ENCODE measurements around the gene SLC35D3. TPM values are rescaled to one million over a fixed set of nuclear protein-coding genes. Genes with fewer than 3 reads are reported as not detected.
A peak's percentile ranks its signal among the peaks of the same experiment; 100 is the strongest.

The SLC35D3 gene
- total RNA-seq, 1 experiment from 2014 or later: 0.39 TPM

- Mint-ChIP-seq H3K4me1 (no peaks in the 10 kb centered on the region), H3K27me3 (ENCODE audit: low read depth) (no peaks in the 10 kb centered on the region), H3K27ac (0 out of 2 replicates have a peak overlapping the region, but pooled peaks have one; percentile 22), H3K4me3 (no peak overlapping the region), H3K36me3 (no peaks in the 10 kb centered on the region), H3K9me3 (no peaks in the 10 kb centered on the region)
- POLR2A ChIA-PET: no interaction called here
- CTCF ChIA-PET: no interaction called here
- TF ChIP-seq, protein P1, sequence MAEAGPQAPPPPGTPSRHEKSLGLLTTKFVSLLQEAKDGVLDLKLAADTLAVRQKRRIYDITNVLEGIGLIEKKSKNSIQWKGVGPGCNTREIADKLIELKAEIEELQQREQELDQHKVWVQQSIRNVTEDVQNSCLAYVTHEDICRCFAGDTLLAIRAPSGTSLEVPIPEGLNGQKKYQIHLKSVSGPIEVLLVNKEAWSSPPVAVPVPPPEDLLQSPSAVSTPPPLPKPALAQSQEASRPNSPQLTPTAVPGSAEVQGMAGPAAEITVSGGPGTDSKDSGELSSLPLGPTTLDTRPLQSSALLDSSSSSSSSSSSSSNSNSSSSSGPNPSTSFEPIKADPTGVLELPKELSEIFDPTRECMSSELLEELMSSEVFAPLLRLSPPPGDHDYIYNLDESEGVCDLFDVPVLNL (CRISPR knock-in tag; IDR thresholded peaks at IDR 0.05; ENCODE audit: borderline replicate concordance, low read depth): no peak
- no peak for TF ChIP-seq NFE2L1 (CRISPR knock-in tag; IDR thresholded peaks at IDR 0.05)
- TF ChIP-seq FOXJ3 (CRISPR knock-in tag; IDR thresholded peaks at IDR 0.05; ENCODE audit: borderline replicate concordance): no peak
- no peak for DNase-seq (ENCODE audit: low spot score)
- ATAC-seq: no peak
Measured at GRCh38 chr6:136887953-136888352, 34.1 kb upstream of the SLC35D3 start.

DNA sequence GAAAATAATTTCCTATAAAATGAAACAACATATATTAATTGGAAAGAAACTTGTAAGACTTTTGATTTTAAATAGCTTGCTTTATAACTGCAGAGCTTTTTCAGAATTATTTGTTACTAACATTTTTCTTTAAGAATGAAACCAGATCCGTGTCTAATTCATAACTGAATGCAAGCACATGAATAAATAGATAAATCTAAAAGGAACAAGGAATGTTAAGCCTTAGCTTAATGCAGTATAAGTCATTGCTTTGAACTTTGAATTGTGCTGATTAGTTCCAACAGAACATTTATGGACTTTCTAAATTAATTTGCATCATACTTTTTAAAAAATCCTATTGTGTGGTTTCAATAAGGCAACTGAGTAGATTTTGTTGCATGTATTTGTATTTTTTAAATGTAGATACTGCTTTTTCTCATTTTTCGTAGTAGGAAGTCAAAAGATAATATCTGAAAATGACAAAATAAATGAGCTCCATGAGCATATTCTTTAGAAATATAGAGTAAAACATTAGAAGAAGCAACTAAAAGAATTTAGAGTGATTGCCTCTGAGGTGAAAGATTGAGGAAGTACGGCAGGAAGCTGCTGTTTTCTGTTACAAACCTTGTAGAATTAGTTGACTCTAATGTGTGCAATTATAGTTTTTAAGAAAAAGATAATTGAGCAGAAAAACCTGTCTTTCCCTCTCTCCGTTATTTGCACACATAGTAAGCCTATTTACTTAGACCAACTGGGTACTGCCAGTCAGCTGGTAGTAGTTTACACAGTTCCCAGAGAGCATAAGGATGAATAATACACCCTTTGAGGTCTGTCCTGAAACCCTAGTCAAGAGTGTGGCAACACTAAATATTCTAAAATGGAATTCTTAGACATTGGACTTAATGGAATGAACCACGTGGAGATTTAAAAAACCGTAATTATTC is 32.6 kb upstream of the SLC35D3 start:
- CTCF ChIA-PET: interaction anchor here (0.6 kb wide), 1 partner anchor 30 kb away, joined by 5 read pairs; no protein-coding TSS in a partner anchor
- POLR2A ChIA-PET: no interaction called here
- DNase-seq (ENCODE audit: low spot score) (no peak), ATAC-seq (no peak)
- Mint-ChIP-seq H3K27me3 (ENCODE audit: low read depth) (no peaks in the 10 kb centered on the region), H3K27ac (no peak overlapping the region), H3K4me3 (no peak overlapping the region), H3K36me3 (no peaks in the 10 kb centered on the region), H3K4me1 (no peaks in the 10 kb centered on the region), H3K9me3 (no peaks in the 10 kb centered on the region)
- TF ChIP-seq SOX15 (CRISPR knock-in tag; IDR thresholded peaks at IDR 0.05): no peak
- TF ChIP-seq, protein P2, sequence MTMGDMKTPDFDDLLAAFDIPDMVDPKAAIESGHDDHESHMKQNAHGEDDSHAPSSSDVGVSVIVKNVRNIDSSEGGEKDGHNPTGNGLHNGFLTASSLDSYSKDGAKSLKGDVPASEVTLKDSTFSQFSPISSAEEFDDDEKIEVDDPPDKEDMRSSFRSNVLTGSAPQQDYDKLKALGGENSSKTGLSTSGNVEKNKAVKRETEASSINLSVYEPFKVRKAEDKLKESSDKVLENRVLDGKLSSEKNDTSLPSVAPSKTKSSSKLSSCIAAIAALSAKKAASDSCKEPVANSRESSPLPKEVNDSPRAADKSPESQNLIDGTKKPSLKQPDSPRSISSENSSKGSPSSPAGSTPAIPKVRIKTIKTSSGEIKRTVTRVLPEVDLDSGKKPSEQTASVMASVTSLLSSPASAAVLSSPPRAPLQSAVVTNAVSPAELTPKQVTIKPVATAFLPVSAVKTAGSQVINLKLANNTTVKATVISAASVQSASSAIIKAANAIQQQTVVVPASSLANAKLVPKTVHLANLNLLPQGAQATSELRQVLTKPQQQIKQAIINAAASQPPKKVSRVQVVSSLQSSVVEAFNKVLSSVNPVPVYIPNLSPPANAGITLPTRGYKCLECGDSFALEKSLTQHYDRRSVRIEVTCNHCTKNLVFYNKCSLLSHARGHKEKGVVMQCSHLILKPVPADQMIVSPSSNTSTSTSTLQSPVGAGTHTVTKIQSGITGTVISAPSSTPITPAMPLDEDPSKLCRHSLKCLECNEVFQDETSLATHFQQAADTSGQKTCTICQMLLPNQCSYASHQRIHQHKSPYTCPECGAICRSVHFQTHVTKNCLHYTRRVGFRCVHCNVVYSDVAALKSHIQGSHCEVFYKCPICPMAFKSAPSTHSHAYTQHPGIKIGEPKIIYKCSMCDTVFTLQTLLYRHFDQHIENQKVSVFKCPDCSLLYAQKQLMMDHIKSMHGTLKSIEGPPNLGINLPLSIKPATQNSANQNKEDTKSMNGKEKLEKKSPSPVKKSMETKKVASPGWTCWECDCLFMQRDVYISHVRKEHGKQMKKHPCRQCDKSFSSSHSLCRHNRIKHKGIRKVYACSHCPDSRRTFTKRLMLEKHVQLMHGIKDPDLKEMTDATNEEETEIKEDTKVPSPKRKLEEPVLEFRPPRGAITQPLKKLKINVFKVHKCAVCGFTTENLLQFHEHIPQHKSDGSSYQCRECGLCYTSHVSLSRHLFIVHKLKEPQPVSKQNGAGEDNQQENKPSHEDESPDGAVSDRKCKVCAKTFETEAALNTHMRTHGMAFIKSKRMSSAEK (CRISPR knock-in tag; IDR thresholded peaks at IDR 0.05; ENCODE audit: borderline replicate concordance): no peak
- no peak for TF ChIP-seq ELF4 (CRISPR knock-in tag; IDR thresholded peaks at IDR 0.05; ENCODE audit: low read depth)
- TF ChIP-seq KAT7 (CRISPR knock-in tag; IDR thresholded peaks at IDR 0.05; ENCODE audit: borderline replicate concordance): no peak
- TF ChIP-seq, protein P3, sequence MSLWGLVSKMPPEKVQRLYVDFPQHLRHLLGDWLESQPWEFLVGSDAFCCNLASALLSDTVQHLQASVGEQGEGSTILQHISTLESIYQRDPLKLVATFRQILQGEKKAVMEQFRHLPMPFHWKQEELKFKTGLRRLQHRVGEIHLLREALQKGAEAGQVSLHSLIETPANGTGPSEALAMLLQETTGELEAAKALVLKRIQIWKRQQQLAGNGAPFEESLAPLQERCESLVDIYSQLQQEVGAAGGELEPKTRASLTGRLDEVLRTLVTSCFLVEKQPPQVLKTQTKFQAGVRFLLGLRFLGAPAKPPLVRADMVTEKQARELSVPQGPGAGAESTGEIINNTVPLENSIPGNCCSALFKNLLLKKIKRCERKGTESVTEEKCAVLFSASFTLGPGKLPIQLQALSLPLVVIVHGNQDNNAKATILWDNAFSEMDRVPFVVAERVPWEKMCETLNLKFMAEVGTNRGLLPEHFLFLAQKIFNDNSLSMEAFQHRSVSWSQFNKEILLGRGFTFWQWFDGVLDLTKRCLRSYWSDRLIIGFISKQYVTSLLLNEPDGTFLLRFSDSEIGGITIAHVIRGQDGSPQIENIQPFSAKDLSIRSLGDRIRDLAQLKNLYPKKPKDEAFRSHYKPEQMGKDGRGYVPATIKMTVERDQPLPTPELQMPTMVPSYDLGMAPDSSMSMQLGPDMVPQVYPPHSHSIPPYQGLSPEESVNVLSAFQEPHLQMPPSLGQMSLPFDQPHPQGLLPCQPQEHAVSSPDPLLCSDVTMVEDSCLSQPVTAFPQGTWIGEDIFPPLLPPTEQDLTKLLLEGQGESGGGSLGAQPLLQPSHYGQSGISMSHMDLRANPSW (CRISPR knock-in tag; conservative IDR thresholded peaks at IDR 0.05; ENCODE audit: low read depth): no peak
- no peak for TF ChIP-seq HMGA2 (CRISPR knock-in tag; IDR thresholded peaks at IDR 0.05)
- no peak for TF ChIP-seq AR (CRISPR knock-in tag; IDR thresholded peaks at IDR 0.05)
- TF ChIP-seq, protein P4, sequence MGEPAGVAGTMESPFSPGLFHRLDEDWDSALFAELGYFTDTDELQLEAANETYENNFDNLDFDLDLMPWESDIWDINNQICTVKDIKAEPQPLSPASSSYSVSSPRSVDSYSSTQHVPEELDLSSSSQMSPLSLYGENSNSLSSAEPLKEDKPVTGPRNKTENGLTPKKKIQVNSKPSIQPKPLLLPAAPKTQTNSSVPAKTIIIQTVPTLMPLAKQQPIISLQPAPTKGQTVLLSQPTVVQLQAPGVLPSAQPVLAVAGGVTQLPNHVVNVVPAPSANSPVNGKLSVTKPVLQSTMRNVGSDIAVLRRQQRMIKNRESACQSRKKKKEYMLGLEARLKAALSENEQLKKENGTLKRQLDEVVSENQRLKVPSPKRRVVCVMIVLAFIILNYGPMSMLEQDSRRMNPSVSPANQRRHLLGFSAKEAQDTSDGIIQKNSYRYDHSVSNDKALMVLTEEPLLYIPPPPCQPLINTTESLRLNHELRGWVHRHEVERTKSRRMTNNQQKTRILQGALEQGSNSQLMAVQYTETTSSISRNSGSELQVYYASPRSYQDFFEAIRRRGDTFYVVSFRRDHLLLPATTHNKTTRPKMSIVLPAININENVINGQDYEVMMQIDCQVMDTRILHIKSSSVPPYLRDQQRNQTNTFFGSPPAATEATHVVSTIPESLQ (CRISPR knock-in tag; IDR thresholded peaks at IDR 0.05): no peak
- TF ChIP-seq EMX1 (CRISPR knock-in tag; IDR thresholded peaks at IDR 0.05): no peak
- TF ChIP-seq ZNF232 (CRISPR knock-in tag; IDR thresholded peaks at IDR 0.05): no peak
